ENCODE results near the gene GPATCH2. TPM values are rescaled to one million over a fixed set of nuclear protein-coding genes. Genes with fewer than 3 reads are reported as not detected.

GPATCH2 gene
- total RNA-seq, 2 donors from 2014 or later, result 21.2 to 23.2 TPM

DNA sequence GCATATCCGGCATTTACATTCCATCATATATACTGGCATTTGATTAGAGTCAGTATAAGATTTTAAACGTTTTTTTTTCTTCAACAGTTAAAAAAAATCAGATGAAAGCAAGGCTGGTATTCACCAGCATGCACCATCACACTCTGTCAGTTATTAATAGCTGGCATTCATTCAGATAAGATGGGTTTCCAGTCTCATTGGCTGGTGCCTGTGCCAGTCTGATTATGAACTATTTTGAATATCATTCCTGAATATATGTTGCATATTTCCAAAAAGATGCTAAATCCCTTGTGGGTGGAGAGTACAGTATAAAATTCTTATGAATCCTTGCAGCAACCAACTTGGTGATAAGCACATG lies 211.7 kb downstream of the GPATCH2 start:
- no peak overlapping the region for H3K27ac ChIP-seq (ENCODE audit: low read depth, low read length)
- H3K27me3 ChIP-seq (ENCODE audit: control insufficient read depth, insufficient read depth, low read length, poor library complexity, severe bottlenecking), result no peaks in the 10 kb centered on the region
- H3K27ac Mint-ChIP-seq, result no peak overlapping the region
- H3K36me3 Mint-ChIP-seq (ENCODE audit: low read depth), result no peaks in the 10 kb centered on the region
- H3K9ac ChIP-seq (ENCODE audit: extremely low read depth, low read length, poor library complexity, severe bottlenecking), result no peak overlapping the region
- H3K4me3 Mint-ChIP-seq, result no peak overlapping the region
- H3K4me1 ChIP-seq (ENCODE audit: control insufficient read depth, insufficient read depth, low read length), result no peaks in the 10 kb centered on the region
- no peaks in the 10 kb centered on the region for H3K9me3 Mint-ChIP-seq
- H3K36me3 ChIP-seq (ENCODE audit: control insufficient read depth, insufficient read depth, low read length), result no peaks in the 10 kb centered on the region
- TF ChIP-seq, protein P1, sequence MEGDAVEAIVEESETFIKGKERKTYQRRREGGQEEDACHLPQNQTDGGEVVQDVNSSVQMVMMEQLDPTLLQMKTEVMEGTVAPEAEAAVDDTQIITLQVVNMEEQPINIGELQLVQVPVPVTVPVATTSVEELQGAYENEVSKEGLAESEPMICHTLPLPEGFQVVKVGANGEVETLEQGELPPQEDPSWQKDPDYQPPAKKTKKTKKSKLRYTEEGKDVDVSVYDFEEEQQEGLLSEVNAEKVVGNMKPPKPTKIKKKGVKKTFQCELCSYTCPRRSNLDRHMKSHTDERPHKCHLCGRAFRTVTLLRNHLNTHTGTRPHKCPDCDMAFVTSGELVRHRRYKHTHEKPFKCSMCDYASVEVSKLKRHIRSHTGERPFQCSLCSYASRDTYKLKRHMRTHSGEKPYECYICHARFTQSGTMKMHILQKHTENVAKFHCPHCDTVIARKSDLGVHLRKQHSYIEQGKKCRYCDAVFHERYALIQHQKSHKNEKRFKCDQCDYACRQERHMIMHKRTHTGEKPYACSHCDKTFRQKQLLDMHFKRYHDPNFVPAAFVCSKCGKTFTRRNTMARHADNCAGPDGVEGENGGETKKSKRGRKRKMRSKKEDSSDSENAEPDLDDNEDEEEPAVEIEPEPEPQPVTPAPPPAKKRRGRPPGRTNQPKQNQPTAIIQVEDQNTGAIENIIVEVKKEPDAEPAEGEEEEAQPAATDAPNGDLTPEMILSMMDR (conservative IDR thresholded peaks at IDR 0.05), result no peak
- H3K27me3 Mint-ChIP-seq (ENCODE audit: insufficient read depth), result no peaks in the 10 kb centered on the region
- H3K9me3 ChIP-seq (ENCODE audit: control insufficient read depth, low read length), result no peaks in the 10 kb centered on the region
- WGBS, 2 experiments (ENCODE audit: insufficient coverage in 1 of 2, insufficient read length in 1 of 2), result 70% methylated on average over 2 of the region's 2 CpGs; no CpG with 5 or more reads in 1 of the 2 experiments
- H3K4me1 Mint-ChIP-seq, result peaks cover 6% of the 10 kb centered on the region
- DNase-seq, result no peak
- H3K4me3 ChIP-seq (ENCODE audit: low read length), result no peak overlapping the region

- H3K9me3 Mint-ChIP-seq, result no peaks in the 10 kb centered on the region
- H3K27me3 Mint-ChIP-seq (ENCODE audit: insufficient read depth), result no peaks in the 10 kb centered on the region
- H3K4me1 ChIP-seq (ENCODE audit: control insufficient read depth, insufficient read depth, low read length), result no peaks in the 10 kb centered on the region
- no peak overlapping the region for H3K9ac ChIP-seq (ENCODE audit: extremely low read depth, low read length, poor library complexity, severe bottlenecking)
- 93 to 94% methylated on average over 13 to 14 of the region's 14 CpGs for WGBS, 2 experiments (ENCODE audit: insufficient coverage in 1 of 2, insufficient read length in 1 of 2)
- no peak overlapping the region for H3K4me3 Mint-ChIP-seq
- no peak overlapping the region for H3K27ac Mint-ChIP-seq
- H3K9me3 ChIP-seq (ENCODE audit: control insufficient read depth, low read length), result no peaks in the 10 kb centered on the region
- no peak overlapping the region for H3K27ac ChIP-seq (ENCODE audit: low read depth, low read length)
- no peak for DNase-seq
- TF ChIP-seq, protein P1 (conservative IDR thresholded peaks at IDR 0.05), result no peak
- no peaks in the 10 kb centered on the region for H3K36me3 ChIP-seq (ENCODE audit: control insufficient read depth, insufficient read depth, low read length)
- no peaks in the 10 kb centered on the region for H3K27me3 ChIP-seq (ENCODE audit: control insufficient read depth, insufficient read depth, low read length, poor library complexity, severe bottlenecking)
- no peak overlapping the region for H3K4me3 ChIP-seq (ENCODE audit: low read length)
- peaks cover 5% of the 10 kb centered on the region for H3K4me1 Mint-ChIP-seq
- H3K36me3 Mint-ChIP-seq (ENCODE audit: low read depth), result no peaks in the 10 kb centered on the region
These were observed 212.4 kb downstream of the GPATCH2 start for GRCh38 chr1:217418269-217419193.

GRCh38 chr1:217417363-217417762 lies 213.5 kb downstream of the GPATCH2 start:
- Histone ChIP-seq H3K27me3 (ENCODE audit: control insufficient read depth, insufficient read depth, low read length, poor library complexity, severe bottlenecking) (no peaks in the 10 kb centered on the region), H3K9me3 (ENCODE audit: control insufficient read depth, low read length) (no peaks in the 10 kb centered on the region), H3K36me3 (ENCODE audit: control insufficient read depth, insufficient read depth, low read length) (no peaks in the 10 kb centered on the region), H3K4me3 (ENCODE audit: low read length) (no peak overlapping the region), H3K9ac (ENCODE audit: extremely low read depth, low read length, poor library complexity, severe bottlenecking) (no peak overlapping the region), H3K4me1 (ENCODE audit: control insufficient read depth, insufficient read depth, low read length) (no peaks in the 10 kb centered on the region), H3K27ac (ENCODE audit: low read depth, low read length) (no peak overlapping the region)
- no peaks in the 10 kb centered on the region for H3K36me3 Mint-ChIP-seq (ENCODE audit: low read depth)
- TF ChIP-seq, protein P1 (conservative IDR thresholded peaks at IDR 0.05), result no peak
- no peak overlapping the region for H3K27ac Mint-ChIP-seq
- DNase-seq, result no peak
- H3K4me1 Mint-ChIP-seq, result peaks cover 5% of the 10 kb centered on the region
- no peak overlapping the region for H3K4me3 Mint-ChIP-seq
- no peaks in the 10 kb centered on the region for H3K9me3 Mint-ChIP-seq
- H3K27me3 Mint-ChIP-seq (ENCODE audit: insufficient read depth), result no peaks in the 10 kb centered on the region
- 90 to 91% methylated on average over 2 to 3 of the region's 3 CpGs for WGBS, 2 experiments (ENCODE audit: insufficient coverage in 1 of 2, insufficient read length in 1 of 2)

Measured in endodermal cell (in vitro differentiated cells).